DND-41 (cell line): ENCODE data around the gene GJB4.

Source experiments
- EZH2 ChIP-seq: IDR thresholded peaks from 3 replicates; pipeline ENCODE4 v1.6.1; 2012; ENCODE audit warnings: borderline replicate concordance, low read depth, mild to moderate bottlenecking, moderate library complexity, low read length, inconsistent platforms; ENCODE audit not compliant: severe bottlenecking
- TF ChIP-seq, protein P1 (sequence below): IDR thresholded peaks from 2 replicates; pipeline ENCODE4 v1.5.1; 2012; ENCODE audit warnings: borderline replicate concordance, low read length, moderate library complexity, mild to moderate bottlenecking; ENCODE audit not compliant: poor library complexity, severe bottlenecking; ENCODE audit errors: extremely low read depth

DNA sequence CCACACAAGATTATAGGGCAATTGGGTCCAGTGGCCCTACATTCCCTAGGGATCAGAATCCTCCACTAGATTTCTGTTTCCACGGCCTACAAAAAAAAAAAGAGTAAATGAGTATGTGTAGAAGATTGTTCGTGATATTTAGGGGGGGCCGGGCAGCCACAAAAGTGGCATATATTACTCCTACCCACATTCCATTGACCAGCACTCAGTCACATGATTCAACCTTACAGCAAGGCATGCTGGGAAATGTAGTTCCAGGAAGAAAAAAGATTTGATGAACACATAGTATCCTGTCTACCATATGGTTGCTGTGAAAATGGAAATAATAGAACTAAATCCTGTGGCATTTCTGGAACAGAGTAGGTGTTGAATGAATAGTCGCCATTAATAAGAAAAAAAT lies 48.1 kb upstream of the GJB4 start:
- TF ChIP-seq, protein P1, sequence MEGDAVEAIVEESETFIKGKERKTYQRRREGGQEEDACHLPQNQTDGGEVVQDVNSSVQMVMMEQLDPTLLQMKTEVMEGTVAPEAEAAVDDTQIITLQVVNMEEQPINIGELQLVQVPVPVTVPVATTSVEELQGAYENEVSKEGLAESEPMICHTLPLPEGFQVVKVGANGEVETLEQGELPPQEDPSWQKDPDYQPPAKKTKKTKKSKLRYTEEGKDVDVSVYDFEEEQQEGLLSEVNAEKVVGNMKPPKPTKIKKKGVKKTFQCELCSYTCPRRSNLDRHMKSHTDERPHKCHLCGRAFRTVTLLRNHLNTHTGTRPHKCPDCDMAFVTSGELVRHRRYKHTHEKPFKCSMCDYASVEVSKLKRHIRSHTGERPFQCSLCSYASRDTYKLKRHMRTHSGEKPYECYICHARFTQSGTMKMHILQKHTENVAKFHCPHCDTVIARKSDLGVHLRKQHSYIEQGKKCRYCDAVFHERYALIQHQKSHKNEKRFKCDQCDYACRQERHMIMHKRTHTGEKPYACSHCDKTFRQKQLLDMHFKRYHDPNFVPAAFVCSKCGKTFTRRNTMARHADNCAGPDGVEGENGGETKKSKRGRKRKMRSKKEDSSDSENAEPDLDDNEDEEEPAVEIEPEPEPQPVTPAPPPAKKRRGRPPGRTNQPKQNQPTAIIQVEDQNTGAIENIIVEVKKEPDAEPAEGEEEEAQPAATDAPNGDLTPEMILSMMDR = no peak
- TF ChIP-seq EZH2 = no peak
